ENCODE results near the gene PTPRT. TPM values are rescaled to one million over a fixed set of nuclear protein-coding genes. Genes with fewer than 3 reads are reported as not detected.

The PTPRT gene
- total and polyA plus RNA-seq, 2 of the 4 experiments (the other 2 are of a cell fraction), result not detected

GRCh38 chr20:42887281-42887680 is 302.4 kb downstream of the PTPRT start:
- no peak overlapping the region for H3K56ac ChIP-seq (ENCODE audit: extremely low read depth, insufficient read depth, low read length)
- no peaks in the 10 kb centered on the region for H3K27me3 ChIP-seq (ENCODE audit: control insufficient read depth, insufficient read depth, low read length)
- ATAC-seq (ENCODE audit: low read depth) (no peak), DNase-seq (no peak)
- H2BK15ac ChIP-seq (ENCODE audit: low read depth, low read length), result no peak overlapping the region
- H4K20me1 ChIP-seq (ENCODE audit: insufficient read depth, low read length), result no peaks in the 10 kb centered on the region
- no peak overlapping the region for H2BK5ac ChIP-seq (ENCODE audit: low read depth, low read length, poor library complexity, severe bottlenecking)
- WGBS, 2 experiments (ENCODE audit: extremely low coverage in 2 of 2, insufficient read length in 1 of 2), result 0% methylated on average over 1 of the region's 3 CpGs; no CpG with 5 or more reads in 1 of the 2 experiments
- H2BK20ac ChIP-seq (ENCODE audit: low read depth, low read length), result no peak overlapping the region
- H4K5ac ChIP-seq (ENCODE audit: low read depth, low read length), result no peak overlapping the region
- CTCF ChIA-PET, result no interaction called here
- no peaks in the 10 kb centered on the region for H3K4me1 ChIP-seq (ENCODE audit: control insufficient read depth, insufficient read depth, low read length)
- no peaks in the 10 kb centered on the region for H3K79me1 ChIP-seq (ENCODE audit: low read depth in 1 of 2, low read length in 2 of 2)
- H3K14ac ChIP-seq (replicated peaks; ENCODE audit: low read depth, low read length), result no peak overlapping the region
- no peaks in the 10 kb centered on the region for H3K36me3 ChIP-seq (ENCODE audit: control insufficient read depth, insufficient read depth, low read length)
- POLR2A ChIA-PET (ENCODE audit: unreplicated experiment), result no interaction called here
- H3K4ac ChIP-seq (ENCODE audit: low read depth, low read length), result no peak overlapping the region
- H4K8ac ChIP-seq (ENCODE audit: low read depth in 2 of 2, low read length in 2 of 2), result no peak overlapping the region
- H2AK9ac ChIP-seq (replicated peaks; ENCODE audit: low read depth, low read length, poor library complexity), result no peak overlapping the region
- H2AFZ ChIP-seq (replicated peaks; ENCODE audit: low read length, poor library complexity), result no peak overlapping the region
- no peak overlapping the region for H3K18ac ChIP-seq (ENCODE audit: low read depth, low read length)
- no peak overlapping the region for H3K27ac ChIP-seq (ENCODE audit: insufficient read depth, low read length)
- in situ Hi-C loops (cut with MboI; ENCODE audit: low sequenced_read_pairs), result no loop called here
- H2BK120ac ChIP-seq (ENCODE audit: low read depth, low read length), result no peak overlapping the region
- TF ChIP-seq FOS (IDR thresholded peaks at IDR 0.05; ENCODE audit: low read depth, low read length) (no peak), MXI1 (IDR thresholded peaks at IDR 0.05; ENCODE audit: borderline replicate concordance, low read depth, low read length) (no peak), SMC3 (IDR thresholded peaks at IDR 0.05; ENCODE audit: low read depth, low read length) (no peak), MAZ (IDR thresholded peaks at IDR 0.05; ENCODE audit: borderline replicate concordance, low read depth, low read length) (no peak)
- TF ChIP-seq, protein P1, sequence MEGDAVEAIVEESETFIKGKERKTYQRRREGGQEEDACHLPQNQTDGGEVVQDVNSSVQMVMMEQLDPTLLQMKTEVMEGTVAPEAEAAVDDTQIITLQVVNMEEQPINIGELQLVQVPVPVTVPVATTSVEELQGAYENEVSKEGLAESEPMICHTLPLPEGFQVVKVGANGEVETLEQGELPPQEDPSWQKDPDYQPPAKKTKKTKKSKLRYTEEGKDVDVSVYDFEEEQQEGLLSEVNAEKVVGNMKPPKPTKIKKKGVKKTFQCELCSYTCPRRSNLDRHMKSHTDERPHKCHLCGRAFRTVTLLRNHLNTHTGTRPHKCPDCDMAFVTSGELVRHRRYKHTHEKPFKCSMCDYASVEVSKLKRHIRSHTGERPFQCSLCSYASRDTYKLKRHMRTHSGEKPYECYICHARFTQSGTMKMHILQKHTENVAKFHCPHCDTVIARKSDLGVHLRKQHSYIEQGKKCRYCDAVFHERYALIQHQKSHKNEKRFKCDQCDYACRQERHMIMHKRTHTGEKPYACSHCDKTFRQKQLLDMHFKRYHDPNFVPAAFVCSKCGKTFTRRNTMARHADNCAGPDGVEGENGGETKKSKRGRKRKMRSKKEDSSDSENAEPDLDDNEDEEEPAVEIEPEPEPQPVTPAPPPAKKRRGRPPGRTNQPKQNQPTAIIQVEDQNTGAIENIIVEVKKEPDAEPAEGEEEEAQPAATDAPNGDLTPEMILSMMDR (conservative IDR thresholded peaks at IDR 0.05; ENCODE audit: low read depth, low read length), result no peak
- no peak overlapping the region for H3K4me2 ChIP-seq (ENCODE audit: low read depth, low read length)
- no peak overlapping the region for H3K4me3 ChIP-seq (ENCODE audit: insufficient read depth, low read depth, low read length)
- no peak overlapping the region for H3K9ac ChIP-seq (ENCODE audit: low read depth, low read length)
- intact Hi-C loops (cut with micrococcal nuclease), result no loop called here
- no TSS peak for BruUV-seq (replicated peaks)
- dilution Hi-C loops (cut with HindIII; ENCODE audit: low sequenced_read_pairs, unreplicated experiment), result no loop called here
- H3K9me3 ChIP-seq (ENCODE audit: control insufficient read depth, insufficient read depth, low read length), result peaks cover 10% of the 10 kb centered on the region
- no peak overlapping the region for H3K23ac ChIP-seq (ENCODE audit: low read depth, low read length)
- no peak overlapping the region for H2AK5ac ChIP-seq (ENCODE audit: low read depth, low read length)
- H3K9me1 ChIP-seq (ENCODE audit: insufficient read depth, low read length), result no peaks in the 10 kb centered on the region
- H4K91ac ChIP-seq (ENCODE audit: insufficient read depth, low read depth, low read length), result no peak overlapping the region

Measured in IMR-90 (cell line).